SK-N-SH (cell line): ENCODE measurements around the gene MARCHF3.

Experiments
- CTCF ChIP-seq: fragments of 200-600 bp; sonication (generic); IDR thresholded peaks from 2 replicates; pipeline ENCODE4 v1.6.1; 2017; ENCODE audit warnings: antibody characterized with exemption, mild to moderate bottlenecking, moderate library complexity
- FOSL2 ChIP-seq: IDR thresholded peaks from 2 replicates; pipeline ENCODE4 v1.4.0; 2012; ENCODE audit warnings: low read depth, mild to moderate bottlenecking, moderate library complexity, borderline replicate concordance
- FOXJ3 ChIP-seq: sonication (generic); formaldehyde crosslinking; IDR thresholded peaks from 2 replicates; pipeline ENCODE4 v1.5.1; 2020; ENCODE audit warnings: mild to moderate bottlenecking, missing genetic modification reagents
- PBX3 ChIP-seq: IDR thresholded peaks from 2 replicates; pipeline ENCODE4; 2012
- POLR2AphosphoS5 ChIP-seq: IDR thresholded peaks from 2 replicates; pipeline ENCODE4 v1.6.1; 2012; ENCODE audit warnings: low read depth, low read length
- RXRA ChIP-seq: IDR thresholded peaks from 2 replicates; pipeline ENCODE4 v1.4.0; 2012; ENCODE audit warnings: low read depth, mild to moderate bottlenecking, borderline replicate concordance
- SIN3A ChIP-seq: IDR thresholded peaks from 2 replicates; pipeline ENCODE4 v1.6.1; 2012; ENCODE audit warnings: low read depth, mild to moderate bottlenecking, low read length, moderate library complexity, borderline replicate concordance
- SMC3 ChIP-seq: IDR thresholded peaks from 2 replicates; pipeline ENCODE4 v1.6.1; 2012; ENCODE audit warnings: low read depth, low read length, improper control_type of control experiment

GRCh38 chr5:126830061-126830460, 200.3 kb downstream of the MARCHF3 start:
- TF ChIP-seq CTCF: no peak
- TF ChIP-seq FOXJ3 (CRISPR knock-in tag): no peak
- TF ChIP-seq SIN3A: no peak
- TF ChIP-seq PBX3: no peak
- TF ChIP-seq POLR2AphosphoS5: no peak
- TF ChIP-seq RXRA: no peak
- TF ChIP-seq FOSL2: no peak
- no peak for TF ChIP-seq SMC3
